Progenitor cell of endocrine pancreas (in vitro differentiated cells): ENCODE results near the gene HSPB3. TPM values are rescaled to one million over a fixed set of nuclear protein-coding genes. Genes with fewer than 3 reads are reported as not detected.

Experiments used
- DNase-seq: peaks from one replicate; pipeline ENCODE4 v3.0.0; 2021; ENCODE audit warnings: low spot score; ENCODE audit not compliant: unreplicated experiment
- H3K27ac Mint-ChIP-seq: 2 replicates; pipeline ENCODE4 v1.8.0; 2021; ENCODE audit warnings: mild to moderate bottlenecking, moderate library complexity, mixed read lengths
- H3K27me3 Mint-ChIP-seq: 2 replicates; pipeline ENCODE4 v1.8.0; 2021; ENCODE audit warnings: mixed read lengths
- H3K36me3 Mint-ChIP-seq: 2 replicates; pipeline ENCODE4 v1.8.0; 2022; ENCODE audit warnings: mixed read lengths; ENCODE audit not compliant: insufficient read depth
- H3K4me1 Mint-ChIP-seq: 2 replicates; pipeline ENCODE4 v1.8.0; 2021; ENCODE audit warnings: low read depth, mixed read lengths
- H3K4me3 Mint-ChIP-seq: 2 replicates; pipeline ENCODE4 v1.8.0; 2021; ENCODE audit warnings: low read depth, mild to moderate bottlenecking, moderate library complexity, mixed read lengths
- H3K9me3 Mint-ChIP-seq: 2 replicates; pipeline ENCODE4 v1.8.0; 2021; ENCODE audit warnings: low read depth, mixed read lengths
- CTCF ChIP-seq: fragments of 200-600 bp; sonication (generic); IDR thresholded peaks from one replicate; pipeline ENCODE4 v1.5.0; 2021; ENCODE audit warnings: antibody characterized with exemption, mild to moderate bottlenecking; ENCODE audit not compliant: unreplicated experiment
- total RNA-seq: library from RNA; stranded (reverse); gene quantifications from 2 replicates; pipeline ENCODE4 v1.2.1, GENCODE V29; 2021

Gene HSPB3
- total RNA-seq, 1 donor from 2014 or later, result not detected

GRCh38 chr5:54446379-54446732 lies 9.1 kb upstream of the HSPB3 start:
- Mint-ChIP-seq H3K27me3 (no peaks in the 10 kb centered on the region), H3K27ac (no peak overlapping the region), H3K36me3 (no peaks in the 10 kb centered on the region), H3K4me1 (no peaks in the 10 kb centered on the region), H3K4me3 (no peak overlapping the region), H3K9me3 (no peaks in the 10 kb centered on the region)
- TF ChIP-seq CTCF, result no peak
- DNase-seq, result no peak

- no peak for DNase-seq
- no peaks in the 10 kb centered on the region for H3K9me3 Mint-ChIP-seq
- no peak overlapping the region for H3K4me3 Mint-ChIP-seq
- H3K4me1 Mint-ChIP-seq, result no peaks in the 10 kb centered on the region
- no peaks in the 10 kb centered on the region for H3K27me3 Mint-ChIP-seq
- H3K36me3 Mint-ChIP-seq, result no peaks in the 10 kb centered on the region
- no peak for TF ChIP-seq CTCF
- H3K27ac Mint-ChIP-seq, result no peak overlapping the region
Measured at GRCh38 chr5:54449923-54450322, 5.6 kb upstream of the HSPB3 start.

GRCh38 chr5:54450542-54450941 lies 5.0 kb upstream of the HSPB3 start:
- H3K27ac Mint-ChIP-seq, result no peak overlapping the region
- no peaks in the 10 kb centered on the region for H3K27me3 Mint-ChIP-seq
- no peaks in the 10 kb centered on the region for H3K36me3 Mint-ChIP-seq
- TF ChIP-seq CTCF, result no peak
- no peaks in the 10 kb centered on the region for H3K4me1 Mint-ChIP-seq
- no peak overlapping the region for H3K4me3 Mint-ChIP-seq
- no peaks in the 10 kb centered on the region for H3K9me3 Mint-ChIP-seq
- no peak for DNase-seq

- H3K9me3 Mint-ChIP-seq, result no peaks in the 10 kb centered on the region
- no peak for TF ChIP-seq CTCF
- H3K27me3 Mint-ChIP-seq, result peaks cover 3% of the 10 kb centered on the region
- peaks cover 9% of the 10 kb centered on the region for H3K4me1 Mint-ChIP-seq
- H3K36me3 Mint-ChIP-seq, result no peaks in the 10 kb centered on the region
- DNase-seq, result no peak
- no peak overlapping the region for H3K27ac Mint-ChIP-seq
- no peak overlapping the region for H3K4me3 Mint-ChIP-seq
Measured at GRCh38 chr5:54453046-54453445, 2.5 kb upstream of the HSPB3 start.

GRCh38 chr5:54454602-54455001 lies 897 bp upstream of the HSPB3 start:
- Mint-ChIP-seq H3K27ac (no peak overlapping the region), H3K9me3 (no peaks in the 10 kb centered on the region), H3K4me3 (no peak overlapping the region), H3K27me3 (peaks cover 3% of the 10 kb centered on the region), H3K4me1 (peaks cover 19% of the 10 kb centered on the region), H3K36me3 (no peaks in the 10 kb centered on the region)
- no peak for DNase-seq
- no peak for TF ChIP-seq CTCF
